ENCODE results near the gene TRMO. TPM values are rescaled to one million over a fixed set of nuclear protein-coding genes. Genes with fewer than 3 reads are reported as not detected.
A peak's percentile ranks its signal among the peaks of the same experiment; 100 is the strongest.

TRMO gene
- total RNA-seq, 2 experiments from 2014 or later = 25.6 to 27.6 TPM

GRCh38 chr9:97892421-97892820 is 29.9 kb downstream of the TRMO start:
- Mint-ChIP-seq H3K36me3 (peaks cover 9% of the 10 kb centered on the region), H3K27me3 (no peaks in the 10 kb centered on the region), H3K4me3 (no peak overlapping the region), H3K27ac (no peak overlapping the region), H3K9me3 (peaks cover 3% of the 10 kb centered on the region), H3K4me1 (peaks cover 5% of the 10 kb centered on the region)
- POLR2A ChIA-PET = interaction anchor here (1.0 to 1.2 kb wide), 2 partner anchors 11 to 29 kb away, joined by 3 read pairs; no protein-coding TSS in a partner anchor
- no peak for ATAC-seq (ENCODE audit: low read depth)
- DNase-seq = no peak

DNA sequence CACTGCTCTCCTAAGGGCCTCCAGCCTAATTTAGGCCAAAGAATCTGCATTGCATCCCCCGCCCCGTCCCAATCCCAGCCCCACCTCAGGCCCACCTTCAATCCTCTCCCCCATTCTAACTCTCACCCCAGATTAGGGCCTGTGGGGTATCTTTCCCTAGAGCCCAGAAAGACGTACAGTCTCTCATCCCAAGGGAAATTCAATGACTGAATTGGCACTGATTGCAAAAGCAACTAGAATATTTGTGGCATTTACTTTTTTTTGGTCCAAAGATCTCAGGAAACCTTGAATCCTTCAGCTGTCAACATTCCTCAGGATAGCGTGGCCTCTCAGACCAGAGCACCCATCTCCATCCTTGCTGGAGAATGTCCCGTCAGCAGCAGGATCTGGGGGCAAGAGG is 30.6 kb downstream of the TRMO start:
- Mint-ChIP-seq H3K36me3 (peaks cover 9% of the 10 kb centered on the region), H3K27ac (peak overlapping the region; percentile 36), H3K4me3 (no peak overlapping the region), H3K4me1 (peaks cover 5% of the 10 kb centered on the region), H3K27me3 (no peaks in the 10 kb centered on the region), H3K9me3 (peaks cover 3% of the 10 kb centered on the region)
- no peak for ATAC-seq (ENCODE audit: low read depth)
- no peak for DNase-seq
- POLR2A ChIA-PET = interaction anchor here (1.0 to 2.2 kb wide), 2 partner anchors 30 kb away, joined by 3 to 15 read pairs; partner anchors contain the start of gene TRMO

GRCh38 chr9:97889941-97890887 is 32.1 kb downstream of the TRMO start:
- ATAC-seq (ENCODE audit: low read depth) (peak; percentile 71), DNase-seq (peak; percentile 74)
- H3K27me3 Mint-ChIP-seq = no peaks in the 10 kb centered on the region
- peaks cover 5% of the 10 kb centered on the region for H3K4me1 Mint-ChIP-seq
- POLR2A ChIA-PET = interaction anchor here (0.6 to 2.2 kb wide), 6 partner anchors 11 to 367 kb away, joined by 3 to 15 read pairs (median 3); partner anchors contain the start of gene TRMO
- H3K36me3 Mint-ChIP-seq = peaks cover 4% of the 10 kb centered on the region
- H3K4me3 Mint-ChIP-seq = no peak overlapping the region
- no peak overlapping the region for H3K27ac Mint-ChIP-seq
- peaks cover 3% of the 10 kb centered on the region for H3K9me3 Mint-ChIP-seq

GRCh38 chr9:97880336-97880735 is 42.0 kb downstream of the TRMO start:
- POLR2A ChIA-PET = no interaction called here
- no peak for DNase-seq
- Mint-ChIP-seq H3K4me1 (no peaks in the 10 kb centered on the region), H3K9me3 (no peaks in the 10 kb centered on the region), H3K36me3 (no peaks in the 10 kb centered on the region), H3K27ac (no peak overlapping the region), H3K27me3 (peaks cover 7% of the 10 kb centered on the region), H3K4me3 (no peak overlapping the region)
- no peak for ATAC-seq (ENCODE audit: low read depth)

- POLR2A ChIA-PET = no interaction called here
These were observed 46.2 kb downstream of the TRMO start for GRCh38 chr9:97876061-97876460.

DNA sequence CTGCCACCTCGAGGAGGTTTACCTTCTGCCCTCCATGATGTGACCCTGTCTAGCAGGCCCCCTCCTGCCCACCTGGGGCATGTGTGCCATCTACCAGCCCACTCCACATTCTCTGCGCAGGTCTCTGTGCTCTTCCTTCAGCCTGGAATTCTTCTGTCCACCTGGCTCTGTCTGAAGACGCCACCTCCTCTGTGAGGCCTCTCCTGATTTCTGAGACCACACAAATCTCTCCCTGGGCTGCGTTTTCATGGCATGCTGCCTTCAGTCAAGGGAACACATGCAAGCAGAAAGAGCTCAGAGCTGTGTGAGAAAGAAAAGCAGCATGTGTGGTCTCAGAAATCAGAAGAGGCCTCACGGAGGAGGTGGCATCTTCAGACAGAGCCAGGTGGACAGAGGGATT is 47.2 kb downstream of the TRMO start:
- POLR2A ChIA-PET = no interaction called here
- Mint-ChIP-seq H3K9me3 (no peaks in the 10 kb centered on the region), H3K4me3 (no peak overlapping the region), H3K36me3 (no peaks in the 10 kb centered on the region), H3K4me1 (no peaks in the 10 kb centered on the region), H3K27ac (no peak overlapping the region), H3K27me3 (peaks cover 8% of the 10 kb centered on the region)
- DNase-seq (no peak), ATAC-seq (ENCODE audit: low read depth) (no peak)

More at GRCh38 chr9:97876061-97876460, 46.2 kb downstream of the TRMO start:
- ATAC-seq (ENCODE audit: low read depth) = no peak
- Mint-ChIP-seq H3K27me3 (peaks cover 15% of the 10 kb centered on the region), H3K4me1 (no peaks in the 10 kb centered on the region), H3K4me3 (no peak overlapping the region), H3K9me3 (no peaks in the 10 kb centered on the region), H3K36me3 (no peaks in the 10 kb centered on the region), H3K27ac (no peak overlapping the region)
- DNase-seq = no peak

DNA sequence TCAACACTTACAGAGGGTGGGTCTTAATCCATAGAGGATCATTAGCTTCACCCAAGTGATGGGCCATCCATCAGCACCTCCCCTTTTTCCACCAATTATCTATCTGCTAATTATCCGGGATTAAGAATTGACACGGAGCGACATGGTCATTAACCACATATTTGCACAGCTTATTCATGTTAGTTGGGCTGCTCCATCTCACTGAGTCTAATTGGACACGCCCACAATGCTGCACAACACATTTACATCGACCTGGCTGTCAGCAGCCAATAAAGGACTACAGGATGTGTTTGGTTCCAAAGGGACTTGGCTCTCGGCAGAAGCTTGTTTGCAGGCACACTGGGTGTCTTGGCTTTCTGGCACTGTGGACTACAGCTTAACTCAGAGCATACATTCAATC is 47.7 kb downstream of the TRMO start:
- ATAC-seq (ENCODE audit: low read depth) (no peak), DNase-seq (no peak)
- Mint-ChIP-seq H3K4me1 (no peaks in the 10 kb centered on the region), H3K27me3 (peaks cover 8% of the 10 kb centered on the region), H3K9me3 (no peaks in the 10 kb centered on the region), H3K27ac (no peak overlapping the region), H3K4me3 (no peak overlapping the region), H3K36me3 (no peaks in the 10 kb centered on the region)
- POLR2A ChIA-PET = no interaction called here

GRCh38 chr9:97873882-97874281 is 48.4 kb downstream of the TRMO start:
- no peak overlapping the region for H3K27ac Mint-ChIP-seq
- ATAC-seq (ENCODE audit: low read depth) = no peak
- POLR2A ChIA-PET = no interaction called here

GRCh38 chr9:97873425-97873824 is 48.9 kb downstream of the TRMO start:
- H3K27me3 Mint-ChIP-seq = peaks cover 8% of the 10 kb centered on the region
- no peaks in the 10 kb centered on the region for H3K9me3 Mint-ChIP-seq
- no peak overlapping the region for H3K4me3 Mint-ChIP-seq
- H3K4me1 Mint-ChIP-seq = no peaks in the 10 kb centered on the region
- DNase-seq = no peak
- POLR2A ChIA-PET = no interaction called here
- no peak overlapping the region for H3K27ac Mint-ChIP-seq
- H3K36me3 Mint-ChIP-seq = no peaks in the 10 kb centered on the region
- no peak for ATAC-seq (ENCODE audit: low read depth)

More at GRCh38 chr9:97873882-97874281, 48.4 kb downstream of the TRMO start:
- Mint-ChIP-seq H3K36me3 (no peaks in the 10 kb centered on the region), H3K4me3 (no peak overlapping the region), H3K9me3 (no peaks in the 10 kb centered on the region), H3K27me3 (peaks cover 8% of the 10 kb centered on the region), H3K4me1 (no peaks in the 10 kb centered on the region)
- DNase-seq = no peak

DNA sequence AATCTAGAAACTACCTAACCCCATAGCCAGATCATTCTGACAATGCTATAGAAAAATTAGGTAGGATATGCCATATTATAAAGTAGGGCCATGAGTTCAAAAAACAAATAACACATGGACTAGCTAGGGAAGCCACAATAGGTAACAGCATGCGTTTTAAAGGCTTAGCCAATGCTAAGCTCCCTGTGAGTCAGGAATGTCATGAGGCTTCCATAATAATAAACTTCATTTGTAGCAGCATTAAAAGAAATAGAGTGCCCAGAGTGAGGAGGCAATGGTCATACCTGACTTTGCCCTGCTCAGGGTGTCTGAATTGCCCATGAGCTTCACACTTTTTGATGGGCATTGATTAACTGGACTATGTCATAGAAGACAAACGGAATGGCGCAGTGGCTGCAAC is 53.4 kb downstream of the TRMO start:
- POLR2A ChIA-PET = no interaction called here
- peaks cover 8% of the 10 kb centered on the region for H3K9me3 Mint-ChIP-seq

DNA sequence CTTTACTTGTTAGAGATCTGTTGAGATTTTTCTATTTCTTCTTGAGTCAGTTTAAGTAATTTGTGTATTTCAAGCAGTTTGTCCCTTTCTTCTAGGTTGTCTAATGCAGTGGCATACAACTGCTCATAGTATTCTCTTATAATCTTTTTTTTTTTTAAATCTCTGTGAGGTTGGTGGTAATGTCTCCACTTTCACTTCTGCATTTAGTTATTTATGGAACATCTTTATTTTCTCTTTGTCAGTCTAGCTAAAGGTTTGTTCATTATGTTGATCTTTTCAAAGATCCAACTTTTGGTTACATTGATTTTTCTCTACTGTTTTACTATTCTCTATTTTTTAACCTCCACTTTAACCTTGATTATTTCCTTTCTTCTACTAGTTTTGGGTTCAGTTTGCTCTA is 55.5 kb downstream of the TRMO start:
- Mint-ChIP-seq H3K27ac (no peak overlapping the region), H3K27me3 (peaks cover 52% of the 10 kb centered on the region), H3K9me3 (peaks cover 8% of the 10 kb centered on the region), H3K36me3 (no peaks in the 10 kb centered on the region), H3K4me1 (no peaks in the 10 kb centered on the region), H3K4me3 (no peak overlapping the region)
- ATAC-seq (ENCODE audit: low read depth) (no peak), DNase-seq (no peak)
- POLR2A ChIA-PET = no interaction called here

More for the DNA sequence above, 53.4 kb downstream of the TRMO start:
- no peak overlapping the region for H3K27ac Mint-ChIP-seq
- no peak overlapping the region for H3K4me3 Mint-ChIP-seq
- peaks cover 42% of the 10 kb centered on the region for H3K27me3 Mint-ChIP-seq
- no peaks in the 10 kb centered on the region for H3K4me1 Mint-ChIP-seq
- ATAC-seq (ENCODE audit: low read depth) (no peak), DNase-seq (no peak)
- H3K36me3 Mint-ChIP-seq = no peaks in the 10 kb centered on the region

DNA sequence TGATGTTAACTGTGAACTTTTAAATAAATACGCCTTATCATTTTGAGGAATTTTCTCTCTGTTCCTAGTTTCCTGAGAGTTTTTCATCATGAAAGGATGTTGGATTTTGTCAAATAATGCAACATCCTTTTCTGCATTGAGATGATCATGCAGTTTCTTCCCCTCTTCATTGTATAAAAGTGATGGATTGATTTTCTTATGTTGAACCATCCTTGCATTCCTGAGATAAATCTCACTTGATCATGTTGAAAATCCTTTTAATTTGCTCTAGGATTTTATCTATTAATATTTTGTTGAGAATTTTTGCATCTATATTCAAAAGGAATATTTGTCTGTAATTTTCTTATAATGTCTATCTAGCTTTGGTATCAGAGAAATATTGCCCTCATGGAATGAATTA is 56.0 kb downstream of the TRMO start:
- peaks cover 52% of the 10 kb centered on the region for H3K27me3 Mint-ChIP-seq
- no peaks in the 10 kb centered on the region for H3K36me3 Mint-ChIP-seq
- no peak overlapping the region for H3K4me3 Mint-ChIP-seq
- DNase-seq (no peak), ATAC-seq (ENCODE audit: low read depth) (no peak)
- POLR2A ChIA-PET = no interaction called here
- no peaks in the 10 kb centered on the region for H3K4me1 Mint-ChIP-seq
- no peak overlapping the region for H3K27ac Mint-ChIP-seq
- peaks cover 8% of the 10 kb centered on the region for H3K9me3 Mint-ChIP-seq

DNA sequence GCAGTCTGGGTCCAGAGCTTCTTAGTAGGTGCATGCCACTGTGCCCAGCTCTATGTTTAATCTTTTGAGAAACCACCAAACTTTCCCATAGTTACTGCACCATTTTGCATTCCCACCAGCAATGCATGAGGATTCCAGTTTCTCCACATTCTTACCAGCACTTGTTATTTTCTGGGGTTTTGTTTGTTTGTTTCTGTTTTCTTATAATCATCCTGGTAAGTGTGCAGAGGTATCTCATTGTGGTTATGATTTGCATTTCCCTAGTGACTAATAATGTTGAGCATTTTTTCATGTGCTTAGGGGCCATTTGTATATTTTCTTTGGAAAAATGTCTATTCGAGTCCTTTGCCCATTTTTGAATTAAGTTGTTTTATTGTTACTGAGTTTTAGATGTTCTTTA is 57.9 kb downstream of the TRMO start:
- H3K4me3 Mint-ChIP-seq = no peak overlapping the region
- no peaks in the 10 kb centered on the region for H3K4me1 Mint-ChIP-seq
- no peaks in the 10 kb centered on the region for H3K36me3 Mint-ChIP-seq
- DNase-seq (no peak), ATAC-seq (ENCODE audit: low read depth) (no peak)
- H3K27ac Mint-ChIP-seq = no peak overlapping the region
- peaks cover 8% of the 10 kb centered on the region for H3K9me3 Mint-ChIP-seq
- POLR2A ChIA-PET = no interaction called here
- peaks cover 67% of the 10 kb centered on the region for H3K27me3 Mint-ChIP-seq

DNA sequence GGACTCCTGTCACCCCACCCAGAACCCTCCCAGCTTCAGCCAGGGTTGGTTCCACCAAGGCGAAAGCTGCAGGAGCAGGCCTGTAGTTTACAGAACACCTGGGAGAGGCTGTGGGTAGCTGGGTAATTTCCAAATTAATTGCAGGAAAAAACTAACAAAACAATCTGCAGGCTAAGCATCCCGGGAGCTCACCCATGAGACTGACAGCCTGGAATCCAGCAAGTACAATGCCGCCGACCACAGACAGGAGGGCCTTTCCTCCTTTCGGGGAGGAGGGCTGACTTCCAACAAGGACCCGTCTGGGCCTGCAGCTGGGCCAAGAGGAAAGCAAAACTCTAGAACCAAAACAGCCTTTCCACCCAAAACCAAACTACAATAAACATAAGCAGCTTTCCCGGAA is 59.0 kb downstream of the TRMO start:
- ATAC-seq (ENCODE audit: low read depth) (no peak), DNase-seq (no peak)
- POLR2A ChIA-PET = no interaction called here
- Mint-ChIP-seq H3K4me1 (peaks cover 8% of the 10 kb centered on the region), H3K9me3 (peaks cover 8% of the 10 kb centered on the region), H3K27me3 (peaks cover 78% of the 10 kb centered on the region), H3K4me3 (no peak overlapping the region), H3K36me3 (no peaks in the 10 kb centered on the region), H3K27ac (no peak overlapping the region)

Measured in activated naive CD8-positive, alpha-beta T cell treated with anti-CD3 and anti-CD28 coated beads, Interleukin-2, amount 10 ng/mL, durations not matched to agents 7 days and 5 days (primary cell).